Measurements from ENCODE around the gene BCKDHB. TPM values are rescaled to one million over a fixed set of nuclear protein-coding genes. Genes with fewer than 3 reads are reported as not detected.

Gene BCKDHB
- total and polyA plus RNA-seq, 2 donors (not counting 1 experiment from before 2014, with no cell fraction given), result 9.6 to 20.1 TPM

DNA sequence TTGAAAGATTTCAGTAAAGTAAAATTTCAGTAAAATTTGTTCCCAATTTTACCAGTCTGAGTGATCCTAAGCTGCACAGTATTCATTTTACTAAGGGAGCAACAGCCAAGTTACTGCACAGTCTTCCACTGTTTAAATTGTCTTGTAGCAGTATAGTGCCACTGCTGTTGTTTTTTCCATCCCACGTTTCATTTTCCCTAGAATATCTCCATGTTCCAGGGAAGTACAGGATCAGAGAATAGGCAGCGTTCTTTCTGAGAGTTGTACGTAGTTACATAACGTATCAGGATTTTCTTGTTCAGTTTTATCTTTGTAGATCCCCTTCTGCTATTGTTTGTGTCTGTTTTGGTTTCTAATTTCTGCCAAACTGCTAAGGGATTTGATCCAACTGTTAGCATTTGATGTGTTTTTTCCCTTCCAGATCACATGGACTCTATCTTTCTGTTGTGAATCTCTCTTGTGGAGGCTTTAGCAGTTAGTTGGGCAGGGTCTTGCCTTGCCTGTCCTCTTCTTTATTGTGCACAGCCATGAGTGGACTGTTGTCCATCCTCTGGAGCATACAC lies 38.4 kb downstream of the BCKDHB start:
- Mint-ChIP-seq H3K27me3 (no peaks in the 10 kb centered on the region), H3K4me3 (no peak overlapping the region), H3K27ac (no peak overlapping the region), H3K9me3 (ENCODE audit: insufficient read depth) (no peaks in the 10 kb centered on the region), H3K4me1 (no peaks in the 10 kb centered on the region)
- Histone ChIP-seq H3K27ac (ENCODE audit: low read length in 2 of 2) (no peak overlapping the region), H3K9ac (ENCODE audit: low read length) (no peak overlapping the region), H3K36me3 (replicated peaks in 1 of 2; ENCODE audit: control extremely low read depth in 1 of 2, control insufficient read depth in 1 of 2, extremely low read depth in 1 of 2, insufficient read depth in 2 of 2, low read length in 1 of 2) (peaks cover 3% of the 10 kb centered on the region in 2 experiments), H3K4me1 (ENCODE audit: control insufficient read depth in 2 of 2, insufficient read depth in 2 of 2, low read length in 2 of 2) (no peaks in the 10 kb centered on the region), H2AFZ (ENCODE audit: insufficient read depth, low read depth, low read length, poor library complexity, severe bottlenecking) (no peak overlapping the region), H3K4me2 (replicated peaks; ENCODE audit: low read depth, low read length, poor library complexity, severe bottlenecking) (no peak overlapping the region), H4K20me1 (ENCODE audit: control insufficient read depth, insufficient read depth, low read length, poor library complexity, severe bottlenecking) (no peaks in the 10 kb centered on the region), H3K9me3 (ENCODE audit: control extremely low read depth in 1 of 3, control insufficient read depth in 2 of 3, insufficient read depth in 1 of 3, low read length in 2 of 3) (no peaks in the 10 kb centered on the region), H3K27me3 (replicated peaks in 1 of 4; ENCODE audit: control extremely low read depth in 1 of 4, control insufficient read depth in 3 of 4, insufficient read depth in 4 of 4, low read length in 3 of 4) (no peaks in the 10 kb centered on the region), H3K4me3 (ENCODE audit: control extremely low read depth in 1 of 5, extremely low read depth in 1 of 5, insufficient read depth in 1 of 5, low read depth in 2 of 5, low read length in 4 of 5) (no peak overlapping the region), H3K79me2 (ENCODE audit: control insufficient read depth, insufficient read depth, low read length) (no peaks in the 10 kb centered on the region)
- TF ChIP-seq CTCF (IDR thresholded peaks at IDR 0.05) (no peak), EZH2 (IDR thresholded peaks at IDR 0.05; ENCODE audit: borderline replicate concordance, insufficient read depth, low read depth, low read length, poor library complexity, severe bottlenecking) (no peak)
- CTCF ChIA-PET, result no interaction called here
- DNase-seq (no peak), ATAC-seq (ENCODE audit: low read depth) (no peak)
- intact Hi-C loops (cut with micrococcal nuclease), result no loop called here
- POLR2A ChIA-PET, result no interaction called here
- 100% methylated on average over 1 of the region's 4 CpGs for WGBS (ENCODE audit: insufficient coverage)

- no peak overlapping the region for H3K4me3 ChIP-seq (ENCODE audit: control extremely low read depth in 1 of 5, extremely low read depth in 1 of 5, insufficient read depth in 1 of 5, low read depth in 2 of 5, low read length in 4 of 5)
- ATAC-seq (ENCODE audit: low read depth) (no peak), DNase-seq (no peak)
- no peaks in the 10 kb centered on the region for H3K79me2 ChIP-seq (ENCODE audit: control insufficient read depth, insufficient read depth, low read length)
- Mint-ChIP-seq H3K4me1 (no peaks in the 10 kb centered on the region), H3K4me3 (no peak overlapping the region), H3K27me3 (no peaks in the 10 kb centered on the region), H3K27ac (no peak overlapping the region), H3K9me3 (ENCODE audit: insufficient read depth) (no peaks in the 10 kb centered on the region)
- H3K4me2 ChIP-seq (replicated peaks; ENCODE audit: low read depth, low read length, poor library complexity, severe bottlenecking), result no peak overlapping the region
- no peak overlapping the region for H3K27ac ChIP-seq (ENCODE audit: low read length in 2 of 2)
- TF ChIP-seq CTCF (IDR thresholded peaks at IDR 0.05), result no peak
- TF ChIP-seq EZH2 (IDR thresholded peaks at IDR 0.05; ENCODE audit: borderline replicate concordance, insufficient read depth, low read depth, low read length, poor library complexity, severe bottlenecking), result no peak
- POLR2A ChIA-PET, result no interaction called here
- no peaks in the 10 kb centered on the region for H3K9me3 ChIP-seq (ENCODE audit: control extremely low read depth in 1 of 3, control insufficient read depth in 2 of 3, insufficient read depth in 1 of 3, low read length in 2 of 3)
- intact Hi-C loops (cut with micrococcal nuclease), result no loop called here
- H3K9ac ChIP-seq (ENCODE audit: low read length), result no peak overlapping the region
- no peaks in the 10 kb centered on the region for H3K27me3 ChIP-seq (replicated peaks in 1 of 4; ENCODE audit: control extremely low read depth in 1 of 4, control insufficient read depth in 3 of 4, insufficient read depth in 4 of 4, low read length in 3 of 4)
- H4K20me1 ChIP-seq (ENCODE audit: control insufficient read depth, insufficient read depth, low read length, poor library complexity, severe bottlenecking), result no peaks in the 10 kb centered on the region
- no peak overlapping the region for H2AFZ ChIP-seq (ENCODE audit: insufficient read depth, low read depth, low read length, poor library complexity, severe bottlenecking)
- H3K36me3 ChIP-seq (replicated peaks in 1 of 2; ENCODE audit: control extremely low read depth in 1 of 2, control insufficient read depth in 1 of 2, extremely low read depth in 1 of 2, insufficient read depth in 2 of 2, low read length in 1 of 2), result peaks cover 3% of the 10 kb centered on the region in 2 experiments
- H3K4me1 ChIP-seq (ENCODE audit: control insufficient read depth in 2 of 2, insufficient read depth in 2 of 2, low read length in 2 of 2), result no peaks in the 10 kb centered on the region
- CTCF ChIA-PET, result no interaction called here
Measured at GRCh38 chr6:80145509-80145908, 39.0 kb downstream of the BCKDHB start.

Data from B cell (primary cell).